NCI-H748 treated with DMSO at 0.1 percent for 48 hours (cell line): ENCODE data around the gene DAG1.

Experiments used
- DNase-seq: peaks from one replicate; lab custom pipeline; 2025; lab: John Stamatoyannopoulos, UW

DAG1 gene

DNA sequence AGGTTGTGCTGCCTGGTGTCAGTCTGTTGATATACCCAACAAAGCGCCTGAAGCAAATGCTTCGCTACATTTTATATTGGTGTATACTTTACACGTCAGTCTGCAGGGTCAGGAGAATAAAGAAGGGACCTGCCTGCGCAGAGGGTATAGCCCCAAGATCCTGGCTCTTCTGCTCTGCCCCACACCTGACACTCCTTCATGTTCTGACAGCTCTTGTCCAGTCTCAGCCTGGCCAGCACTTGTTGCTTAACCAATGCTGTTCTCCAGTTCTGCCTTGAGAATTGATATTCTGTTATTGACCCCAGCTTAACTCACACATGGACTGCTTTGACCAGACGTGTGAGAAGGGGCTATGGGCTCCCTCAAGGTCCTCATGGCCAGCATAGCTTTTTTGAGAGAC, 48.4 kb downstream of the DAG1 start:
- no peak for DNase-seq

DNA sequence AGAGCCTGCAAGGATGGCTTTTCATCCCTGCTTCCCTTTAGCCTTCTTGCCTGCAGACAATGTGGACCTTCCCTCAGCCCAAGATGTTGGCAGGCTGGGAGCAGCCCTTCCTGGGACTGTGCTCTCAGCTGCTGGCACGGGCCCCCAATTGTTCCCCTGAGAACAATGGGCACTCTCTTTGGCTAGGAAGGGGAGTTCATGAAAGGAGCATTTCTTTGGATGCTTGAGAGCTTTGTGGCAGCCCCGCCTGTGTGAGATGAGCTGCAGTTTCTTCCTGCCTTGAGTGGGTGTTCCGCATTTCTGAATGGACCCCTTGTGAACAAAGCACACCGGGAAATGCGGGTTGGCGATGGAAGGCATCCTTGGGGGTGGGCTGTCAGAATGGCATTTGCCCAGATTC, 49.2 kb downstream of the DAG1 start:
- no peak for DNase-seq

DNA sequence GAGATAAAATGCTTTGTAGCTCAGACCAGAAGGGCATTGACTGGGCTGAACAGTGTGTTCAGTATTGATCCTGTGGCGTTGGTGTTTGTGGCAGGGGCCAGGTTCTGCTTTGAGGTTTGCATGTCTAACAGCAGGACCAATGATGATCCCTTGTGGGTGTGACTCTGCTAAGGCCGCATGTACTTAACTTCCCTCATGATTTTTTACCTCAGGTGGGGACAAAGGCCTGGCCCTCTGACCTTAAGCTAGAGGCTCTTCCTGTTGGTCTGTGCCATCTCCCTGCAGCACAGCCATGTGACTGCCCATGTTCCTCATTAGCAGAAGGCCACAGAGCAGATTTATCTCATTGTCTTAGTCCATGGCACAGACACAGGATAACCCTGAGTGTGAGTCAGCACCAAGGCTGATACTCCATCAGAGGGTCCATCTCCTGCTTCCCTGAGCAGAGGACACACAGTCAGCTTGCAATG, 49.9 kb downstream of the DAG1 start:
- DNase-seq, result no peak

DNA sequence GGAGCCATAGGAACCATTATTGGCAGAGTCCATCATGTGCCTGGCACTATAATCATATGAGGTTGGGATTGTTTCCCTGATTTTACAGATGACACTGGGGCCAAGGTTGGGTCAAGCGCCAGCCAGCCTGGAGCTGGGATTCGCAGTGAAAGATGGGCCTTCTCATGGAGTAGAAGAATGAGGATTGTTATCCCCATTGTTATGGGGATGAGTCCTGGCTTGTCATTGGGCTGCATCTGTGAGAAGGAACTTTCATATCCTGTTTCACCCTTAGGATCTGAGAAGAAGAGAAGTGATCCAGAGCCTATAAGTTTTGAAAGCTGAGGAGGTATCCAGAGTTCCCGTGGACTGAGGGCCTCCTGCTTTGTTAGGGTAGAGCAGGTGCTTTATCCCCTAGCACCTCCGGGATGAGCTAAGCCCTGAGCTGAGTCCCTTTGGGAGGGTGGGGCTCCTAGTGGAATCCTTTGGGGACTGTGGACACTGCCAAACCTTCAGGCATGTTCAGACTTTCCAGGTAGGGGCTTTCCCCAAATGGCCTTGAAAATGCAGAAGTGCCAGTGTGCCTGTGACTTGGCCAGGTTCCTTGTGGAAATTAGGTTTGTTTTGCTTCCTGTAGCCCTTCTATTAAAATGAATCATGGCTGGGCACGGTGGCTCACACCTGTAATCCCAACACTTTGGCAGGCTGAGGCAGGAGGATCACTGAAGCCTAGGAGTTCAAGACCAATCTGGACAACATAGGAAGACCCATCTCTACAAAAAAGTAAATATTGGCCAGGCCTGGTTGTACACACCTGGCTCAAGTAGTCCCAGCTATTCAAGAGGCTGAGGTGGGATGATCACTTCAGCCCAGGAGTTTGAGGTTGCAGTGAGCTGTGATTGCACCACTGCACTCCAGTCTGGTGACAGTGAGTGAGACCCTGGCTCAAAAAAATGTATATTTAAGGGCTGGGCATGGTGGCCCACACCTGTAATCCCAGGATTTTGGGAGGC, 54.0 kb downstream of the DAG1 start:
- no peak for DNase-seq

DNA sequence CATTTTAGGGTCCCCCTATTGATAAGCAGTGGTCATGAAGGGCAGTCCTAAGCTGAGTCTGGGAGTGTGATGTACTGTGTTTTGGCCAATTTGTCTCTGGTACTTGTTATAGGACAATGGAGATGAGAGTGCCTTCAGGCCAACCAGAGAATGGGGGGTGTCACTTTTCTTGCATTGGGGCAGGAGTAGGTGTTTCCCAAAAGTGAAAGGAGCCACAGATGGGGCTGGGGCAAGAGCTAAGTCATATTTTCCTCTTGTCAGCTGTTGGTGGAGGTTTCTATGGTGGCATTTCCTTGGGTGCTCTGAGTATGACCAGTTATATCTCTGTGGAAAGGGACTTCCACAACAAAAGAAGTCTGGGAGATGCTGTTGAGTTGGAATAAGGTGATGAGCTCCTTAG, 59.5 kb downstream of the DAG1 start:
- DNase-seq, result no peak

DNA sequence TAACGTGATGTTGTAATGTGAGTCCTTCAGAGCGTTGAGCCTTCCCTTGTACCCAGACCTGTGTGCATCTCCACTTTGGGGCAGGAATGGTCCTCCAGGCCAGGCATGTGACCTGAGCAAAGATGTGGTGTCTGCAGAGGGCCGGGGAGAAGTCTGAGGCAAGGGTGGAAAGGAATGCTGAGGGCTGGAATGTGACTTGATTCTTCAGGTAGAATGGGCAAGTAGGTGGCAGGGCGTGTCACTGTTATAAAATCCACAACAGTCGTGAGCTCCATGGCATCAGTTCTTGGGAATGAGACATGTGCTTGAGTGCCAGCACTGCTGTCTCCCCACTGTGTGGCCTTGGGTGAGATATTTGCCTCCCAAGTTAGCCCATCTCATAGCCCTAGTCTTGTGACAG, 60.2 kb downstream of the DAG1 start:
- DNase-seq, result no peak

DNA sequence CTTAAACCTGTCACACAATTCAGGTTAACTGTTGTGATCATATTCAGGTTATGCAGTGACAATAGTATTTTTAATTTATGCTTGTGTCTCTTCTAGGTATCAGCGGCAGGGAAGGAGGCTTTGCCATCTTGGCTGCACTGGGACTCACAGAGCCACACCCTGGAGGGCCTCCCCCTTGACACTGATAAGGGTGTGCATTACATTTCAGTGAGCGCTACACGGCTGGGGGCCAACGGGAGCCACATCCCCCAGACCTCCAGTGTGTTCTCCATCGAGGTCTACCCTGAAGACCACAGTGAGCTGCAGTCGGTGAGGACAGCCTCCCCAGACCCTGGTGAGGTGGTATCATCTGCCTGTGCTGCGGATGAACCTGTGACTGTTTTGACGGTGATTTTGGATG, 60.6 kb downstream of the DAG1 start:
- no peak for DNase-seq

DNA sequence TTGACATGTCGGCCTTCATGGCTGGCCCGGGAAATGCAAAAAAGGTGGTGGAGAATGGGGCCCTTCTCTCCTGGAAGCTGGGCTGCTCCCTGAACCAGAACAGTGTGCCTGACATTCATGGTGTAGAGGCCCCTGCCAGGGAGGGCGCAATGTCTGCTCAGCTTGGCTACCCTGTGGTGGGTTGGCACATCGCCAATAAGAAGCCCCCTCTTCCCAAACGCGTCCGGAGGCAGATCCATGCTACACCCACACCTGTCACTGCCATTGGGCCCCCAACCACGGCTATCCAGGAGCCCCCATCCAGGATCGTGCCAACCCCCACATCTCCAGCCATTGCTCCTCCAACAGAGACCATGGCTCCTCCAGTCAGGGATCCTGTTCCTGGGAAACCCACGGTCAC, 61.2 kb downstream of the DAG1 start:
- no peak for DNase-seq

DNA sequence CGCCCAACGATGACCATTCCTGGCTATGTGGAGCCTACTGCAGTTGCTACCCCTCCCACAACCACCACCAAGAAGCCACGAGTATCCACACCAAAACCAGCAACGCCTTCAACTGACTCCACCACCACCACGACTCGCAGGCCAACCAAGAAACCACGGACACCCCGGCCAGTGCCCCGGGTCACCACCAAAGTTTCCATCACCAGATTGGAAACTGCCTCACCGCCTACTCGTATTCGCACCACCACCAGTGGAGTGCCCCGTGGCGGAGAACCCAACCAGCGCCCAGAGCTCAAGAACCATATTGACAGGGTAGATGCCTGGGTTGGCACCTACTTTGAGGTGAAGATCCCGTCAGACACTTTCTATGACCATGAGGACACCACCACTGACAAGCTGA, 61.6 kb downstream of the DAG1 start:
- DNase-seq, result no peak

DNA sequence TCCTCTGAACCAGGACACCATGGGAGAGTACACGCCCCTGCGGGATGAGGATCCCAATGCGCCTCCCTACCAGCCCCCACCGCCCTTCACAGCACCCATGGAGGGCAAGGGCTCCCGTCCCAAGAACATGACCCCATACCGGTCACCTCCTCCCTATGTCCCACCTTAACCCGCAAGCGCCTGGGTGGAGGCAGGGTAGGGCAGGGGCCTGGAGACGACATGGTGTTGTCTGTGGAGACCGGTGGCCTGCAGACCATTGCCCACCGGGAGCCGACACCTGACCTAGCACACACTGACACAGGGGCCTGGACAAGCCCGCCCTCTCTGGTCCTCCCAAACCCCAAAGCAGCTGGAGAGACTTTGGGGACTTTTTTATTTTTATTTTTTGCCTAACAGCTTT, 63.0 kb downstream of the DAG1 start:
- no peak for DNase-seq

DNA sequence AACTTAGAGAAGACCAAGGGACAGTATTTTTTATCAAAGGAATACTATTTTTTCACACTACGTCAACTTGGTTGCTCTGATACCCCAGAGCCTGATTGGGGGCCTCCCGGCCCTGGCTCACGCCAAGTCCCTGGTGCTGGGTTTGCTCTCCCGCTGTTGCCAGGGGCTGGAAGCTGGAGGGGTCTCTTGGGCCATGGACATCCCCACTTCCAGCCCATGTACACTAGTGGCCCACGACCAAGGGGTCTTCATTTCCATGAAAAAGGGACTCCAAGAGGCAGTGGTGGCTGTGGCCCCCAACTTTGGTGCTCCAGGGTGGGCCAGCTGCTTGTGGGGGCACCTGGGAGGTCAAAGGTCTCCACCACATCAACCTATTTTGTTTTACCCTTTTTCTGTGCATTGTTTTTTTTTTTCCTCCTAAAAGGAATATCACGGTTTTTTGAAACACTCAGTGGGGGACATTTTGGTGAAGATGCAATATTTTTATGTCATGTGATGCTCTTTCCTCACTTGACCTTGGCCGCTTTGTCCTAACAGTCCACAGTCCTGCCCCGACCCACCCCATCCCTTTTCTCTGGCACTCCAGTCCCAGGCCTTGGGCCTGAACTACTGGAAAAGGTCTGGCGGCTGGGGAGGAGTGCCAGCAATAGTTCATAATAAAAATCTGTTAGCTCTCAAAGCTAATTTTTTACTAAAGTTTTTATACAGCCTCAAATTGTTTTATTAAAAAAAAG, 63.9 kb downstream of the DAG1 start:
- DNase-seq, result no peak

DNA sequence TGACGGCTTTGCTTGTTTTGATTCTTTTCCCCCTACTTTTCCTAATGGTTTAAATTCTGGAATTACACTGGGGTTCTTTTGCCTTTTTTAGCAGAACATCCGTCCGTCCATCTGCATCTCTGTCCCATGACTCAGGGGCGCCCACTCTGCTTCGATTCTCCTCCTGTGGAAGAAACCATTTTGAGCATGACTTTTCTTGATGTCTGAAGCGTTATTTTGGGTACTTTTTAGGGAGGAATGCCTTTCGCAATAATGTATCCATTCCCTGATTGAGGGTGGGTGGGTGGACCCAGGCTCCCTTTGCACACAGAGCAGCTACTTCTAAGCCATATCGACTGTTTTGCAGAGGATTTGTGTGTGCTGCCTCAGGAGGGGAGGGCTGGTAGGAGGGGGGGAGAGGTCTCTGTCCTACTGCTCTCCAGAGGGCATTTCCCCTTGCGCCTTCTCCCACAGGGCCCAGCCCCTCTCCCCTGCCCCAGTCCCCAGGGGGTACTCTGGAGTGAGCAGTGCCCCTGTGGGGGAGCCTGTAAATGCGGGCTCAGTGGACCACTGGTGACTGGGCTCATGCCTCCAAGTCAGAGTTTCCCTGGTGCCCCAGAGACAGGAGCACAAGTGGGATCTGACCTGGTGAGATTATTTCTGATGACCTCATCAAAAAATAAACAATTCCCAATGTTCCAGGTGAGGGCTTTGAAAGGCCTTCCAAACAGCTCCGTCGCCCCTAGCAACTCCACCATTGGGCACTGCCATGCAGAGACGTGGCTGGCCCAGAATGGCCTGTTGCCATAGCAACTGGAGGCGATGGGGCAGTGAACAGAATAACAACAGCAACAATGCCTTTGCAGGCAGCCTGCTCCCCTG, 64.7 kb downstream of the DAG1 start:
- DNase-seq, result peak; percentile 89

DNA sequence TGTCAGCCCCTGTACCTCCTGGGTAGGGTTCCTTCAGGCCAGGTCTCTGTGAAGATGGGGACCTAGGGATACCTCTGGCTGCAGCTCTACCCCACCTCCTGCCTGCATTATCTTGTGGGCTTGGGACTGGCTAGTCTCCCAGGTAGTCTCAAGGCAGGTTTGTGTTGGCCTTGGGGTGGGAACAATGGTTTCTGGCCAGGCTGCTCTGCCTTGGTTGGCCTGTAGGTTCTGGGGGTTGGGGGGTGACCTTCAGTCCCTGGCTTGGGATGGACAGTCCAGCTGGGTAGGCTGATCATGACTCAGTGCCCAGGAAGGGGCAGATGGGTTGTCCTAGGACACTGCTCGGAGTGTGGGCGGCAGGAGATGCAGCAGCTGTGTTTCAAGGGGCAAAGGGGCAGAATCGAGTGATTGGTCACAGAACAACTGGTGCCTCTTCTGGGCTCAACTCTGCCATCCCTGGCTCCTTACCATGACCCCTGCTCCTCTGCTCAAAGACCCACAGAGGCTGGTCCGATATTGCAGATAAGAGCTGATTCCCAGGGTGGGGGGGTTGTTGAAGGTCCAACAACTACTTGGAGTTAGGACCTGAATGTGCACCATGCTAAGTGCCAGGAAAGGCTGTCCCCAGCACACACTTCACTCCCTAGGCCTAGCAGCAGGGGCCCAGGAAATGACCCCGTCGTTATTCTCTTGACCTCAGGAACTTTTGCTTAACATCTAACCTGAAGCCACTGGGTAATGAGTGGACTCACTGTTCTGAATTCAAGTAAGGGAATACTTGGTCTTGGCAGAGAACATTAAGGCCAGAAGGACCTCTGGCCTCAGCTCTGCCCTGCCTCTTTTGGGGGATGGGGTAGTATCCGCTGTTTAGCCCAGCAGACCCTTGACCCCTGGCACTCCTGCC, 66.2 kb downstream of the DAG1 start:
- no peak for DNase-seq

DNA sequence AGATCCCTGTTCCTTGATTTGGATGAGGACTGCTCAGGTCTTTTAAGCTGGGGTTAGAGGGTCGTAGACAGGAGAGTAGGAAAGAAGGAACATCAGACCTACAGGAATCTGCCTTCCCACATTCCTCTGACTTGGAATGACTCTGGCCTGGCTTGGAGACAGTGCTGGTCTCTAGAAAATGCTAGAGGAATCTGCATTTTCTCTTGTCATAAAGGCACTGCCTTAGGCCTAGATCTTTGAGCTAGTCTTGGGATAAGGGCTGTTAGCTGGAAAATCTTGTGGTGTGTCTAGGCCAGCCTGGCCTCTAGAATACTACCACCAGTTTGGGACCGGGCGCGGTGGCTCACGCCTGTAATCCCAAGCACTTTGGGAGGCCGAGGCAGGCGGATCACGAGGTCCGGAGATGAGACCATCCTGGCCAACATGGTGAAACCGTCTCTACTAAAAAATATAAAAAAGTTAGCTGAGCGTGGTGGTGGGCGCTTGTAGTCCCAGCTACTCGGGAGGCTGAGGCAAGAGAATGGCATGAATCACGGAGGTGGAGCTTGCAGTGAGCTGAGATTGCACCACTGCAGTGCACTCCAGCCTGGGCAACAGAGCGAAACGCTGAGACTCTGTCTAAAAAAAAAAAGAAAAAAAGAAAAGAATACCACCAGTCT, 66.9 kb downstream of the DAG1 start:
- no peak for DNase-seq

DNA sequence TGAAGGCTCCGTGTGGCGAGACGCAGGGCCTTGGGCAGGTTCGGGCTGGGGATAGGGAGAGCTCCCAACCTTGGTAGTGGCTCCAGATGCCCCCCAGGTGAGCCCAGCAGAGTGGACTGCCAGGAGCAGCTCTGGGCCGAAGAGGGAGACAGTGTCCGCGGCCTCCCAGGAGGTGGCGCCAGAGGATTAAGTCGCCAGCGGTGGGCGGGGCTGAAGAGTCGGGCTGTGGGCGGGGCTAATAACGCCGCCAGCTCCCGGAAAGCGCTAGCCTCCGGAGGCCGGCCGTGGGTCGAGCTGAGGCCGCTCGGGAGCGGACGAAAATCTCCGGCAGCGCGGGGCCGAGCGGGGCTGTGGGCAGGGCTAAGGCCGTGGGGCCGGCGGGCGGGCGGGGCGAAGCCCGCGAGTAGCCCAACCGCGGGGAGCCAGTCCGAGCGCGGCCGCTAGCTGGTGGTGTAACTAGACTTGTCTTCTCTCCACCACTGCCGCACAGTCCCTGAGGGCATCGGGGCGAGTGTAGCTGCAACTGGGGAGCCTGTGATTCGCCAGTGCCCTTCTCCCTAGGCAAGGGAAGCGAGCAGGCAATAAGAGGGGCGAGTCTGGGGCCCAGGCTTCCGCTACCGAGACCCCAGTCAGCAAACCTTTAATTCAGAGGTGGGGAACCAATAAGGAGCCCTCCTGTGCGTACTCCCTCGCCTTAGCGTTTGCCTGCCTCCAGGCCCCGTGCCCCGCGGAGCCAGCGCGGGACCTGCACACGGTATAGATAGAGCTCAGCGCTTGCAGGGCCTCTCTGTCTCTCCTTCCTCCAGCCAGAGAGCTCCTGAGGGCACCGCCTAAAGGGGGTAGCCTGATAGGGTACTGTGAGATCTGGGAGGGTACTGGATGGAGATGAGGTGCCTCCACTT, 69.8 kb downstream of the DAG1 start:
- DNase-seq, result peak; percentile 82

DNA sequence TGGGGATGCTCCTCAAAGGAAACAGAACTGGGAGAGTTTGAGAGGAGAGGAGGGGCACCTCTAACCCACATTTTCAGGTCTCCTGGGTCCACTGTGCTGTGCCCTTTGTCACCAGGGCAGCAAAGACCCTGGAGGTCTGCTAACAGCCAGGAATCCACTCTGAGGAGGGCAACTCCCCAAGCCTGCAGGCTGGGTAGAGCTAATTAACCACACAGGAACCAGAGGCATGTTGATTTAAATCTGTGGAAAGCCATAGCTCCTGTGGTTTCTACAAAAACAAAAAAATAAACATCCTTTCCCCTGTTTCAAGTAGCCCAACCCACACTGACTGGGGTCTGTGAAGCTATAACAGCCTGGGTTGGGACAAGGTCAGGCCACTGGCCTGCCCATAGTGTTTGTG, 82.0 kb downstream of the DAG1 start:
- DNase-seq, result no peak

DNA sequence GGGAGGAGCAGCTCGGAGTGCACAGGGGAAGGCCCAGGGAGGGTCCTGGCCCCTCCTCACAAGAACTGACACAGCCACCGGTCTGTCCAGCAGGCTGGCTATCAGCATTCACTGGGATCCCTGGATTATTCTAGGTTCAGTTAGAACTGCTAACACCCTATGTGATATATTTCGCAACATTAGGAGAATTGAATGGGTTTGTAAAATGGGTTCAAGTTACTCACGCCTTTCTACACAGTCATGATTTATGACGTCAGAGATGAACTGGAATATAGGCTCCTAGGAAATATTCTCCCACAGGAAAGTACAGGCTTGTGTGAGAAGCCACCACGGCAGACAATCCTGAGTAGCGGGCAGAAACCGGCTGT, 83.2 kb downstream of the DAG1 start:
- no peak for DNase-seq

DNA sequence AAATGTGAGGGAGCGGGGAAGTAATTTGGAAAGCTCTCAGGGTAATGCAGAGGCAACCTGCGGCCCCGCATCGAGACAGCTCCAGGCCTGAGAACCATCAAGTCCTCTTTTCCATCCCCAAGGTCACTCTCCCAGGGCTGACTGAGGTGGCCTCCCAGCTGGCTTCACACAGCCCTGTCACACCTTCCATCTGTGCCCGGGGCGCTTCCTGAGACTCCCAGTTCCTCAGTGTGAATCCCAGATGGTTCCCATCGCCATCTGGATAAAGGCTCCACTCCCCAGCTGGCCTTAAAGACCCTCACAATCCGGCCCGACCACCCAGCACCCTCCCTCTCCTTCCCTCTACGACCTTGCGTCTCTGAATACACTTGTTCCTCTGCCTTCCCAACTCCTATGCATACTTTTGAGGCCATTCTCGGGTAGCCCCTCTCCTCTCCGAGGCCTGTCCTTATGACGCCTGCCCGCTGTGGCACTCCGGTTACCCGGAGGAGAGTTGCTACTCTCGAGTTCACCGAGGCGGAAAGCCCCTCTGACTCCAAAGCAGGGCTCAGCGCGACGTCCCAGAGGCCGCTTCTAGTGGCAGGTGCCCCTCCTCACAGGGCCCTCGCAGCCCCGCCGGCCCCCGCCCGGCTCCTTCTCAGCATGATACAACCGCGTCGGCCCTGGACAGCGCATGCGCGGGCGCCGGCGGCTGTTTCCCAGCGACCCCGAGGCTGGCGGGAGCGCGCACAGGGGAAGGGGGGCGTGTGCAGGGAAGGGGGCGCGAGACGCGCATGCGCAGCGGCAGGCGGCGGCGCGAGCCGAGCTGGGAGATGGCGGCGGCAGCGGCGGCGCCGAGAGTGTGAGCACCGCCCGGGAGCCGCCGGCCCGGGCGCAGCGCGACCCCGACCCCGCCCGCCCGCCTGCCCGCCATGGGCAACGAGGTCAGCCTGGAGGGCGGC, 83.9 kb downstream of the DAG1 start, which contains the start of gene BSN:
Gene BSN (plus strand): TSS at position 786 of the 941 bp plus-strand sequence. CDS start 126 bp downstream, at position 912.
- peak; percentile 66 for DNase-seq
